B cell (primary cell): ENCODE data around the gene TBCB. TPM values are rescaled to one million over a fixed set of nuclear protein-coding genes. Genes with fewer than 3 reads are reported as not detected.

ENCODE experiments used
- ATAC-seq: fragments of 200-7000 bp; cut with Tn5 transposase; one replicate; pipeline ENCODE4 v1.10.0; 2021; ENCODE audit warnings: low read depth, mild to moderate bottlenecking, moderate number of reproducible peaks, moderate library complexity
- CTCF ChIA-PET: fragments of 350-600 bp; sonication (Branson Sonifier 250); formaldehyde crosslinking; loops from one replicate; lab custom pipeline; 2021; ENCODE audit warnings: antibody characterized with exemption, inconsistent platforms; lab: Charles Lee
- POLR2A ChIA-PET: fragments of 350-600 bp; sonication (Branson Sonifier 250); formaldehyde crosslinking; loops from one replicate; lab custom pipeline; 2021; ENCODE audit warnings: antibody characterized with exemption; lab: Charles Lee
- DNase-seq: peaks from one replicate; pipeline ENCODE4 v3.0.0; 2013
- H2AFZ ChIP-seq: 2 replicates; pipeline ENCODE4 v1.6.1; 2012; ENCODE audit warnings: mild to moderate bottlenecking, low read depth, low read length; ENCODE audit not compliant: insufficient read depth, poor library complexity, severe bottlenecking
- H3K27ac ChIP-seq, 2 donors: 1 replicate in 1 of 2; 2 replicates in 1 of 2; pipeline ENCODE4 v1.5.1; 2012 to 2013; ENCODE audit warnings: low read length in 2 of 2, mild to moderate bottlenecking in 2 of 2, moderate library complexity in 1 of 2
- H3K27me3 ChIP-seq, 4 experiments: fragments of 200-600 bp in 1 of 4; sonication (generic) in 1 of 4; replicated peaks in 1 of 4; 1 replicate in 2 of 4; 2 replicates in 2 of 4; pipeline versions ENCODE4 v1.6.1 to v1.7.0; 2013 to 2016; ENCODE audit warnings: low read length in 3 of 4, mild to moderate bottlenecking in 2 of 4, mixed read lengths in 1 of 4, moderate library complexity in 1 of 4; ENCODE audit not compliant: insufficient read depth in 4 of 4, control insufficient read depth in 3 of 4; ENCODE audit errors: control extremely low read depth in 1 of 4
- H3K36me3 ChIP-seq, 2 experiments: replicated peaks in 1 of 2; 1 replicate in 1 of 2; 2 replicates in 1 of 2; pipeline versions ENCODE4 v1.6.1 to v1.7.1; 2013; ENCODE audit warnings: low read length in 1 of 2; ENCODE audit not compliant: insufficient read depth in 2 of 2, control insufficient read depth in 1 of 2; ENCODE audit errors: control extremely low read depth in 1 of 2, extremely low read depth in 1 of 2
- H3K4me1 ChIP-seq, 2 donors: fragments of 200-600 bp in 1 of 2; sonication (generic) in 1 of 2; 1 replicate in 1 of 2; 2 replicates in 1 of 2; pipeline versions ENCODE4 v1.5.1 to v1.6.1; 2013 to 2017; ENCODE audit warnings: low read length in 2 of 2; ENCODE audit not compliant: control insufficient read depth in 2 of 2, insufficient read depth in 2 of 2
- H3K4me2 ChIP-seq: replicated peaks from 2 replicates; pipeline ENCODE3; 2012; ENCODE audit warnings: mild to moderate bottlenecking, low read depth, low read length; ENCODE audit not compliant: poor library complexity, severe bottlenecking
- H3K4me3 ChIP-seq, 5 experiments: fragments of 200-600 bp in 1 of 5; sonication (generic) in 1 of 5; 1 replicate in 3 of 5; 2 replicates in 2 of 5; pipeline versions ENCODE4 v1.5.1 to v1.7.0; 2011 to 2016; ENCODE audit warnings: low read length in 4 of 5, mild to moderate bottlenecking in 4 of 5, low read depth in 2 of 5, control low read depth in 1 of 5, moderate library complexity in 1 of 5; ENCODE audit not compliant: insufficient read depth in 1 of 5; ENCODE audit errors: control extremely low read depth in 1 of 5, extremely low read depth in 1 of 5
- H3K79me2 ChIP-seq: fragments of 200-600 bp; sonication (generic); one replicate; pipeline ENCODE4 v1.6.0; 2016; ENCODE audit warnings: low read length; ENCODE audit not compliant: control insufficient read depth, insufficient read depth
- H3K9ac ChIP-seq: fragments of 200-600 bp; sonication (generic); 2 replicates; pipeline ENCODE4 v1.6.1; 2017; ENCODE audit warnings: mild to moderate bottlenecking, low read length, moderate library complexity
- H3K9me3 ChIP-seq, 3 donors: one replicate each; pipeline versions ENCODE4 v1.6.1 to v1.7.1; 2013; ENCODE audit warnings: low read length in 2 of 3; ENCODE audit not compliant: control insufficient read depth in 2 of 3, insufficient read depth in 1 of 3; ENCODE audit errors: control extremely low read depth in 1 of 3
- H4K20me1 ChIP-seq: 2 replicates; pipeline ENCODE4 v1.6.0; 2012; ENCODE audit warnings: mild to moderate bottlenecking, low read length; ENCODE audit not compliant: insufficient read depth, control insufficient read depth, poor library complexity, severe bottlenecking
- H3K27ac Mint-ChIP-seq: one replicate; pipeline ENCODE4 v1.8.0; 2021; ENCODE audit warnings: mixed read lengths
- H3K27me3 Mint-ChIP-seq: one replicate; pipeline ENCODE4 v1.8.0; 2021; ENCODE audit warnings: mixed read lengths
- H3K4me1 Mint-ChIP-seq: one replicate; pipeline ENCODE4 v1.8.0; 2021; ENCODE audit warnings: mixed read lengths
- H3K4me3 Mint-ChIP-seq: one replicate; pipeline ENCODE4 v1.8.0; 2021; ENCODE audit warnings: mixed read lengths
- H3K9me3 Mint-ChIP-seq: one replicate; pipeline ENCODE4 v1.8.0; 2022; ENCODE audit warnings: mixed read lengths; ENCODE audit not compliant: insufficient read depth
- EZH2 ChIP-seq: IDR thresholded peaks from 2 replicates; pipeline ENCODE4 v1.6.1; 2012; ENCODE audit warnings: borderline replicate concordance, low read depth, mild to moderate bottlenecking, moderate library complexity, low read length; ENCODE audit not compliant: insufficient read depth, poor library complexity, severe bottlenecking
- WGBS: methylation state at CpG from one replicate; pipeline ENCODE4 v1.1.5; 2013; ENCODE audit warnings: missing lambda C conversion rate; ENCODE audit not compliant: insufficient coverage; 5-methylcytosine and 5-hydroxymethylcytosine counted together
- intact Hi-C: fragments of 100-400 bp; cut with micrococcal nuclease; formaldehyde crosslinking; loops from one replicate; pipeline ENCODE4 v1.10.0; 2022
- polyA plus RNA-seq: library from polyadenylated mRNA; depleted of rRNA; stranded (reverse); fragments of >200 nt; gene quantifications from 2 replicates; pipeline ENCODE4 v1.2.3, GENCODE V29; 2012
- total RNA-seq, 2 donors: library from RNA; stranded (reverse); fragments of 120-200 nt in 1 of 2; gene quantifications; 1 replicate in 1 of 2; 2 replicates in 1 of 2; pipeline versions ENCODE4 v1.2.3 to v1.2.4, GENCODE V29; 2013 to 2022
- TF ChIP-seq, protein P1 (sequence below): fragments of 200-600 bp; IDR thresholded peaks from one replicate; pipeline ENCODE4 v1.8.0; 2022; ENCODE audit warnings: antibody characterized with exemption, mild to moderate bottlenecking

The TBCB gene
- total and polyA plus RNA-seq, 2 donors (not counting 1 experiment from before 2014, with no cell fraction given) = 148 to 187 TPM

- peaks cover 0 to 5% (median 0%) of the 10 kb centered on the region in 3 donors for H3K9me3 ChIP-seq
- peaks cover 4 to 14% of the 10 kb centered on the region in 2 donors for H3K4me1 ChIP-seq
- Mint-ChIP-seq H3K4me3 (peak overlapping the region; percentile 96), H3K4me1 (peaks cover 14% of the 10 kb centered on the region), H3K27ac (peak overlapping the region; percentile 20), H3K9me3 (no peaks in the 10 kb centered on the region), H3K27me3 (no peaks in the 10 kb centered on the region)
- no peak overlapping the region for H3K9ac ChIP-seq
- intact Hi-C loops = no loop called here
- POLR2A ChIA-PET = interaction anchor here (0.5 kb wide), 1 partner anchor 414 kb away, joined by 3 read pairs; no protein-coding TSS in a partner anchor
- ATAC-seq = no peak
- no peak overlapping the region for H3K4me3 ChIP-seq
- H3K27me3 ChIP-seq = no peaks in the 10 kb centered on the region
- peaks cover 0 to 33% of the 10 kb centered on the region in 2 experiments for H3K36me3 ChIP-seq
- CTCF ChIA-PET = interaction anchor here (1.1 kb wide), 1 partner anchor 27 kb away, joined by 3 read pairs; no protein-coding TSS in a partner anchor
- H3K4me2 ChIP-seq = no peak overlapping the region
- peaks cover 27% of the 10 kb centered on the region for H4K20me1 ChIP-seq
- H2AFZ ChIP-seq = no peak overlapping the region
- H3K79me2 ChIP-seq = peaks cover 26% of the 10 kb centered on the region
- 94% methylated on average over 8 of the region's 14 CpGs for WGBS
- no peak for TF ChIP-seq EZH2
- H3K27ac ChIP-seq = no peak overlapping the region
- DNase-seq = no peak
Measured at GRCh38 chr19:36142046-36142445, 26.8 kb downstream of the TBCB start.

DNA sequence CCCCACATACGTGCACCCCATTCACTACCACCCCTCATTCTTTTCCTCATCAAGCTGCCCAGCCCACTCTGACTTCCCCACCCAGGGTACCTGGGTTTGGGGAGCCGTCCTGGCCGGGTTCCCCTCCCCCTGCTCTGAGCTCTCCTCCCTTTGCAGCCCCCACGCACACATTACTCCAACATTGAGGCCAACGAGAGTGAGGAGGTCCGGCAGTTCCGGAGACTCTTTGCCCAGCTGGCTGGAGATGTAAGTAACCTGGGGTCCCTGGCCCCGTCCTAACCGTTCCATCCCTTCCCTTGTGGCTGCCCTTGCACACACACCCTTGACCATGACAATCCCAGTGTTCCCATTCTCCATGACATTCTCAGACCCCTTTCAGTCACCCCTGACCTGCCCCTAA lies 27.2 kb downstream of the TBCB start:
- Histone ChIP-seq H3K4me3 (no peak overlapping the region), H3K27ac (no peak overlapping the region), H3K79me2 (peaks cover 26% of the 10 kb centered on the region), H3K4me1 (peaks cover 4 to 14% of the 10 kb centered on the region in 2 donors), H3K9me3 (peaks cover 0 to 5% (median 0%) of the 10 kb centered on the region in 3 donors), H2AFZ (no peak overlapping the region), H3K9ac (no peak overlapping the region), H3K36me3 (peaks cover 0 to 36% of the 10 kb centered on the region in 2 experiments), H3K4me2 (no peak overlapping the region), H3K27me3 (no peaks in the 10 kb centered on the region), H4K20me1 (peaks cover 27% of the 10 kb centered on the region)
- H3K4me3 Mint-ChIP-seq = no peak overlapping the region
- ChIA-PET CTCF (interaction anchor here (1.1 to 2.3 kb wide), 2 partner anchors 12 to 27 kb away, joined by 3 to 9 read pairs; no protein-coding TSS in a partner anchor), POLR2A (no interaction called here)
- 98% methylated on average over 9 of the region's 9 CpGs for WGBS
- intact Hi-C loops = no loop called here
- H3K9me3 Mint-ChIP-seq = no peaks in the 10 kb centered on the region
- peak overlapping the region; percentile 63 for H3K27ac Mint-ChIP-seq
- no peaks in the 10 kb centered on the region for H3K27me3 Mint-ChIP-seq
- no peak for TF ChIP-seq EZH2
- TF ChIP-seq, protein P1, sequence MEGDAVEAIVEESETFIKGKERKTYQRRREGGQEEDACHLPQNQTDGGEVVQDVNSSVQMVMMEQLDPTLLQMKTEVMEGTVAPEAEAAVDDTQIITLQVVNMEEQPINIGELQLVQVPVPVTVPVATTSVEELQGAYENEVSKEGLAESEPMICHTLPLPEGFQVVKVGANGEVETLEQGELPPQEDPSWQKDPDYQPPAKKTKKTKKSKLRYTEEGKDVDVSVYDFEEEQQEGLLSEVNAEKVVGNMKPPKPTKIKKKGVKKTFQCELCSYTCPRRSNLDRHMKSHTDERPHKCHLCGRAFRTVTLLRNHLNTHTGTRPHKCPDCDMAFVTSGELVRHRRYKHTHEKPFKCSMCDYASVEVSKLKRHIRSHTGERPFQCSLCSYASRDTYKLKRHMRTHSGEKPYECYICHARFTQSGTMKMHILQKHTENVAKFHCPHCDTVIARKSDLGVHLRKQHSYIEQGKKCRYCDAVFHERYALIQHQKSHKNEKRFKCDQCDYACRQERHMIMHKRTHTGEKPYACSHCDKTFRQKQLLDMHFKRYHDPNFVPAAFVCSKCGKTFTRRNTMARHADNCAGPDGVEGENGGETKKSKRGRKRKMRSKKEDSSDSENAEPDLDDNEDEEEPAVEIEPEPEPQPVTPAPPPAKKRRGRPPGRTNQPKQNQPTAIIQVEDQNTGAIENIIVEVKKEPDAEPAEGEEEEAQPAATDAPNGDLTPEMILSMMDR = no peak
- peaks cover 14% of the 10 kb centered on the region for H3K4me1 Mint-ChIP-seq
- no peak for DNase-seq
- ATAC-seq = no peak
